Caco-2 (cell line): ENCODE measurements around the gene PPFIA4. TPM values are rescaled to one million over a fixed set of nuclear protein-coding genes. Genes with fewer than 3 reads are reported as not detected.

Experiments
- BruUV-seq: library from RNA; stranded (reverse); fragments of 400-500 nt; replicated peaks from 2 replicates; lab custom pipeline; 2021; lab: Mats Ljungman, UMichigan
- CTCF ChIA-PET: fragments of 300-600 bp; sonication (Branson Sonifier 250); formaldehyde crosslinking; loops from one replicate; lab custom pipeline; 2022; ENCODE audit warnings: antibody characterized with exemption; lab: Charles Lee
- POLR2A ChIA-PET: fragments of 300-600 bp; sonication (Branson Sonifier 250); formaldehyde crosslinking; loops from one replicate; lab custom pipeline; 2022; ENCODE audit warnings: antibody characterized with exemption; lab: Charles Lee
- DNase-seq, 2 experiments: peaks; one replicate each; pipeline versions ENCODE4 v3.0.0 to v3.0.0-alpha.2; 2020 to 2022
- H3K27me3 ChIP-seq: replicated peaks from 2 replicates; pipeline ENCODE4 v1.6.0; 2011; ENCODE audit warnings: low read length; ENCODE audit not compliant: control insufficient read depth, insufficient read depth
- H3K36me3 ChIP-seq: 2 replicates; pipeline ENCODE4 v1.5.1; 2011; ENCODE audit warnings: low read length; ENCODE audit not compliant: control insufficient read depth, insufficient read depth
- H3K4me1 ChIP-seq: fragments of 250-450 bp; sonication (Bioruptor Pico); 2 replicates; pipeline ENCODE4 v1.5.1; 2020; ENCODE audit warnings: mild to moderate bottlenecking
- H3K4me3 ChIP-seq: 2 replicates; pipeline ENCODE4 v1.5.1; 2011; ENCODE audit warnings: low read depth, mild to moderate bottlenecking, control low read depth, low read length
- H3K9me3 ChIP-seq: fragments of 250-450 bp; sonication (Bioruptor Pico); 2 replicates; pipeline ENCODE4 v1.5.1; 2020; ENCODE audit warnings: mild to moderate bottlenecking, moderate library complexity
- H3K27ac Mint-ChIP-seq: one replicate; pipeline ENCODE4 v1.8.0; 2022; ENCODE audit warnings: mixed read lengths; ENCODE audit not compliant: unreplicated experiment
- H3K27me3 Mint-ChIP-seq: one replicate; pipeline ENCODE4 v1.8.0; 2022; ENCODE audit warnings: mixed read lengths; ENCODE audit not compliant: insufficient read depth, unreplicated experiment
- H3K36me3 Mint-ChIP-seq: one replicate; pipeline ENCODE4 v1.8.0; 2022; ENCODE audit warnings: mild to moderate bottlenecking, mixed read lengths; ENCODE audit not compliant: insufficient read depth, unreplicated experiment
- H3K4me1 Mint-ChIP-seq: one replicate; pipeline ENCODE4 v1.8.0; 2022; ENCODE audit warnings: low read depth, mixed read lengths; ENCODE audit not compliant: unreplicated experiment
- H3K4me3 Mint-ChIP-seq: one replicate; pipeline ENCODE4 v1.8.0; 2022; ENCODE audit warnings: mild to moderate bottlenecking, moderate library complexity, mixed read lengths; ENCODE audit not compliant: unreplicated experiment
- H3K9me3 Mint-ChIP-seq: one replicate; pipeline ENCODE4 v1.8.0; 2022; ENCODE audit warnings: mixed read lengths; ENCODE audit not compliant: unreplicated experiment
- CTCF ChIP-seq, 2 experiments: fragments of 200-600 bp in 1 of 2; IDR thresholded peaks; 1 replicate in 1 of 2; 2 replicates in 1 of 2; pipeline versions ENCODE4 v1.5.1 to v1.8.0; 2011 to 2022; ENCODE audit warnings: antibody characterized with exemption in 1 of 2, control low read depth in 1 of 2, inconsistent platforms in 1 of 2, low read depth in 1 of 2, low read length in 1 of 2, mild to moderate bottlenecking in 1 of 2, moderate library complexity in 1 of 2; ENCODE audit not compliant: insufficient read depth in 1 of 2, severe bottlenecking in 1 of 2, unreplicated experiment in 1 of 2
- intact Hi-C: fragments of 100-400 bp; cut with micrococcal nuclease; formaldehyde crosslinking; loops from one replicate; pipeline ENCODE4 v1.10.0; 2022; ENCODE audit not compliant: unreplicated experiment
- total RNA-seq: library from RNA; stranded (reverse); gene quantifications from 2 replicates; pipeline ENCODE4 v1.2.3, GENCODE V29; 2022

PPFIA4 gene
- total RNA-seq, 1 experiment from 2014 or later = 9.4 TPM

- Mint-ChIP-seq H3K4me3 (no peak overlapping the region), H3K9me3 (no peaks in the 10 kb centered on the region), H3K27me3 (no peaks in the 10 kb centered on the region), H3K4me1 (no peaks in the 10 kb centered on the region), H3K36me3 (no peaks in the 10 kb centered on the region), H3K27ac (no peak overlapping the region)
- Histone ChIP-seq H3K4me3 (no peak overlapping the region), H3K27me3 (no peaks in the 10 kb centered on the region), H3K4me1 (no peaks in the 10 kb centered on the region), H3K36me3 (peaks cover 1% of the 10 kb centered on the region; the same call in 1 of the 2 replicates), H3K9me3 (no peaks in the 10 kb centered on the region)
- no peak for TF ChIP-seq CTCF (IDR thresholded peaks at IDR 0.05; ENCODE audit: insufficient read depth in 1 of 2, low read depth in 1 of 2, low read length in 1 of 2, severe bottlenecking in 1 of 2, unreplicated experiment in 1 of 2)
- ChIA-PET POLR2A (no interaction called here), CTCF (no interaction called here)
- intact Hi-C loops = no loop called here
- BruUV-seq = no TSS peak
- no peak for DNase-seq
Measured at GRCh38 chr1:203077367-203077766, 51.1 kb downstream of the PPFIA4 start.

GRCh38 chr1:203077956-203078355 is 51.7 kb downstream of the PPFIA4 start:
- no TSS peak for BruUV-seq
- peaks cover 1% of the 10 kb centered on the region; the same call in 1 of the 2 replicates for H3K36me3 ChIP-seq
- Mint-ChIP-seq H3K36me3 (no peaks in the 10 kb centered on the region), H3K27me3 (no peaks in the 10 kb centered on the region), H3K27ac (no peak overlapping the region), H3K4me3 (no peak overlapping the region), H3K4me1 (no peaks in the 10 kb centered on the region), H3K9me3 (no peaks in the 10 kb centered on the region)
- no peaks in the 10 kb centered on the region for H3K27me3 ChIP-seq
- H3K9me3 ChIP-seq = no peaks in the 10 kb centered on the region
- H3K4me1 ChIP-seq = no peaks in the 10 kb centered on the region
- DNase-seq = no peak
- no peak overlapping the region for H3K4me3 ChIP-seq
- TF ChIP-seq CTCF (IDR thresholded peaks at IDR 0.05; ENCODE audit: insufficient read depth in 1 of 2, low read depth in 1 of 2, low read length in 1 of 2, severe bottlenecking in 1 of 2, unreplicated experiment in 1 of 2) = no peak
- CTCF ChIA-PET = no interaction called here
- intact Hi-C loops = no loop called here
- POLR2A ChIA-PET = no interaction called here

GRCh38 chr1:203078478-203078877 is 52.2 kb downstream of the PPFIA4 start:
- DNase-seq = no peak
- Mint-ChIP-seq H3K4me3 (no peak overlapping the region), H3K36me3 (no peaks in the 10 kb centered on the region), H3K27me3 (no peaks in the 10 kb centered on the region), H3K27ac (no peak overlapping the region), H3K9me3 (no peaks in the 10 kb centered on the region), H3K4me1 (no peaks in the 10 kb centered on the region)
- TF ChIP-seq CTCF (IDR thresholded peaks at IDR 0.05; ENCODE audit: insufficient read depth in 1 of 2, low read depth in 1 of 2, low read length in 1 of 2, severe bottlenecking in 1 of 2, unreplicated experiment in 1 of 2) = no peak
- Histone ChIP-seq H3K4me1 (no peaks in the 10 kb centered on the region), H3K4me3 (no peak overlapping the region), H3K27me3 (no peaks in the 10 kb centered on the region), H3K36me3 (peaks cover 1% of the 10 kb centered on the region; the same call in 1 of the 2 replicates), H3K9me3 (no peaks in the 10 kb centered on the region)
- CTCF ChIA-PET = no interaction called here
- POLR2A ChIA-PET = no interaction called here
- intact Hi-C loops = no loop called here
- BruUV-seq = no TSS peak
